AG08396 (cell line): ENCODE data around the gene MARCHF7.
A peak's percentile ranks its signal among the peaks of the same experiment; 100 is the strongest.
"Not testable (repeated sequence)": the region's sequence is repeated elsewhere in the genome, so short reads cannot be mapped to it uniquely, and the experiment has no call there.

Experiments used
- DNase-seq: peaks from one replicate; pipeline ENCODE4 v3.0.0; 2012; ENCODE audit warnings: low spot score, mixed read lengths

The MARCHF7 gene

DNA sequence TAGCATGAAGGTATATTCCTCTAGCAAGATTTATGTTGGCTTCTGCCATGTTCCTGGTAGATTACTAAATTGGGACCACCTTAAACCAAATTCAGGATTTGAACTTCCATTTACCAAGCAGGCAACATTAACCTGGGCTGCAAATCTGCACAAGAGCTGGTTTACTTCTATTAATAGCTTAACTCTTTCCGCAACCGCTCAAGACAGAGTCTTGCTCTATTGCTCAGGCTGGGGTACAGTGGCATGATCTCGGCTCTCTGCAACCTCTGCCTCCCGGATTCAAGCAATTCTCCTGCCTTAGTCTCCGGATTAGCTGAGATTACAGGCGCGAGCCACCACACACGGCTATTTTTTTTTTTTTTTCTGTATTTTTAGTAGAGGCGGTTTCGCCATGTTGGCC lies 8.4 kb downstream of the MARCHF7 start:
- DNase-seq = no peak

DNA sequence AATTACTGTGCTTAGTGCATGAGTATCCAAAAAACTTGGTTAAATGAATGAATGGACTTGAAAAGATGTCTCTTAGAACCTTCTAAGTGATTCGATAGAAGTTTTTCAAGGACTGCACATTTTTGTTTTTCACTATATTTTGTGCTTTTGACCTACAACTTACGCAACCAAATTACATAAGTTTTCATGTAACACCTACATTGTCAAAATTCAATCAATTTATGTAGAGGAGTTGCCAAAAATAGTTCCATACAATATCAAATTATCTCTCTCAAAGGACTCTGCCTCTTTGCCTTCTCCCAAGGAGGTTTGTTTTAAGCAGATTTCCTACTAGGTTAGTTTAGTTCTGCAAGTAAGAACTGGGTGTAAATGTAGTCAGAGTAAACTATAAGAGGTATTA lies 10.3 kb downstream of the MARCHF7 start:
- DNase-seq = no peak

DNA sequence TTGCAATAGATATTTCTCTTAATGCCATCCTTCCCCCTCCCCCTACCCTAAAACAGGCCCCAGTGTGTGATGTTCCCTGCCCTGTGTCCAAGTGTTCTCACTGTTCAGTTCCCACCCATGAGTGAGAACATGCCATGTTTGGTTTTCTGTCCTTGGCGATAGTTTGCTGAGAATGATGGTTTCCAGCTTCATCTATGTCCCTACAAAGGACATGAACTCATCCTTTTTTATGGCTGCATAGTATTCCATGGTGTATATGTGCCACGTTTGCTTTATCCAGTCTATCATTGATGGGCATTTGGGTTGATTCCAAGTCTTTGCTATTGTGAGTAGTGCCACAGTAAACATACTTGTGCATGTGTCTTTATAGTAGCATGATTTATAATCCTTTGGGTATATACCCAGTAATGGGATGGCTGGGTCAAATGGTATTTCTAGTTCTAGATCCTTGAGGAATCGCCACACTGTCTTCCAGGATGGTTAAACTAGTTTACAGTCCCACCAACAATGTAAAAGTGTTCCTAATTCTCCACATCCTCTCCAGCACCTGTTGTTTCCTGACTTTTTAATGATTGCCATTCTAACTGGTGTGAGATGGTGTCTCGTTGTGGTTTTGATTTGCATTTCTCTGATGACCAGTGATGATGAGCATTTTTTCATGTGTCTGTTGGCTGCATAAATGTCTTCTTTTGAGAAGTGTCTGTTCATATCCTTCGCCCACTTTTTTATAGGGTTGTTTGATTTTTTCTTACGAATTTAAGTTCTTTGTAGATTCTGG lies 12.7 kb downstream of the MARCHF7 start:
- not testable (repeated sequence) for DNase-seq

DNA sequence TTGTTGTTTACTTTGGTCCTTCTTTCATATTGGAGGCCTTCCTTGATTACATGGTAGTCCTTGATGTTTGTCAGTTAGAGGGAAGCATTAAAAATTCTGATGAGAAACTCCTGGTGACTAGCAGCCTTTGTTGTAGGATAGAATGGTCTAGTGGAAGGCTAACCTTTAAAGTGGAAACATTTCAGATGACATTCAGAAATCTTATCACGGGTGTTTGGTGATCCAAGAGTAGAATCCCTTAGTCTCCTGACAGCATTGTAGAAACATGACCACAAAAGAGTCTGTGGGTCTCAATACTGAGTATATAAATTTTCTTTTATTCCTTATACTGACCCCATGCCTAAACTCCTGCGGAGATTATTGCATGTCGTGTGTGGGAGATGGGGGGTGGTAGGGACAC lies 13.4 kb downstream of the MARCHF7 start:
- no peak for DNase-seq

DNA sequence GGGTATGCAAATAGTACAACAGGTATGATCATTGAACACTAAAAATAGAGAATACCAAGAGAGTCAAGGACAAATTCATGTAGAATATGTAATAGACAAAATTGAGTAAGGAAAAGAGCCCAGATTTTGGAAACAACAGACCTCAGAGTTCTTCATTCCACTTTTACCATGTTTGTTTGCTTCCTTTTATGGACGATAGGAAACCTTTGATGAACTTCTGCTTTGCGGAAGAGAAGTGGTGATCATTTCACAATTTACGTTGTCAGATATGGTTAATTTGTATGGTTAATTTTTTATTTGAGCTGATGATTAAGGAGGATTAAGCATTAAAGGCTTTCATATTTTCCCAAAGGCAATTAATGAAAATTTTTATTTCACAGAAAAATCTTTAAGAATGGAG lies 16.3 kb downstream of the MARCHF7 start:
- no peak for DNase-seq

DNA sequence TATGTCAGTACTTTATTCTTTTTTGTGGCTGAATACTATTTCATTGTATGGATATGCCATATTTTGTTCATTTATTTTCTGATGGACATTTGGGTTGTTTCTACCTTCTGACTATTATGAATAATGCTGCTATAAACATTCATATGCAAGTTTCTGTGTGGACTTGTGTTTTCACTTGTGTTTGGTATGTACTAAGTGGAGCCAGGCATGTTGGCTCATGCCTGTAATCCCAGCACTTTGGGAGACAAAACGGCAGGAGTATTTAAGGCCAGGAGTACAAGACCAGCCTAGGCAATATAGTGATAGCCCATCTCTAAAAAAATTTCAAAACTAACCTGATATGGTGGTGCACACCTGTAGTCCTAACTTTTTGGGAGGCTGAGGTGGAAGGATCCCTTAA lies 23.3 kb downstream of the MARCHF7 start:
- DNase-seq = no peak

DNA sequence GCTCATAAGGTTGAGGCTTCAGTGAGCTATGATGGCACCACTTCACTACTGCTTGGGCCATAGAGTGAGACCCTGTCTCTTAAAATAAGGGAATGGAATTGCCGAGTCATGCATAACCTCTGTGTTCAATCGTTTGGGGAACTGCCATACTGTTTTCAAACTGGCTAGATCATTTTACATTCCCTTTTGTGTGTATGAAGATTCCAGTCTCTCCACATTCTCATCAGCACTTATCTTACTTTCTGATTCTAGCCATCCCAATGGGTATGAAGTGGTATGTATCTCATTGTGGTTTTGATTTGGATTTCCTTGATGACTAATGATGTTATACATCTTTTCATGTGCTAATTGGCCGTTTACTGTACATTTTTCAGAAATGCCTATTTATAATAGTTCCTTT lies 23.7 kb downstream of the MARCHF7 start:
- no peak for DNase-seq

DNA sequence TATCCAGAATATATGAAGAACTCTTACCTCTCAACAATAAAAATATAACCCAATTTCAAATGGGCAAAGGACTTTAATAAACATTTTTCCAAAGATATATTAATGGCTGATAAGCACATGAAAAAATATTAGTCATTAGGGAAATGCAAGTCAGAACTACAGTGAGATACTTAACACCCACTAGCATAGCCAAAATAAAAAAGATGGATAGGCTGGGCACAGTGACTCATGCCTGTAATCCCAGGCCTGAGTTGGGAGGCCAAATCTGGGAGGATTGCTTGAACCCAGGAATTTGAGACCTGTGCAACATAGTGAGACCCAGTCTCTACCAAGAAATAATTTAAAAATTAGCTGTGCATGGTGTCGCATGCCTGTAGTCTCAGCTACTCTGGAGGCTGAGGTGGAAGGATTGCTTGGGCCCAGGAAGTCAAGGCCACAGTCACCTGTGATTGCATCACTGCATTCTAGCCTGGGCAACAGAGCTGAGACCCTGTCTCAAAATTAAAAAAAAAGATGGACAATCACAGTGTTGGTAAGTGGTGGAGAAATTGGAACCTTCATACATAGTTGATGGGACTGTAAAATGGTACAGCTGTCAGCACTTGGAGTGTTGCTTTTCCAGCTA lies 25.1 kb downstream of the MARCHF7 start:
- DNase-seq = no peak

DNA sequence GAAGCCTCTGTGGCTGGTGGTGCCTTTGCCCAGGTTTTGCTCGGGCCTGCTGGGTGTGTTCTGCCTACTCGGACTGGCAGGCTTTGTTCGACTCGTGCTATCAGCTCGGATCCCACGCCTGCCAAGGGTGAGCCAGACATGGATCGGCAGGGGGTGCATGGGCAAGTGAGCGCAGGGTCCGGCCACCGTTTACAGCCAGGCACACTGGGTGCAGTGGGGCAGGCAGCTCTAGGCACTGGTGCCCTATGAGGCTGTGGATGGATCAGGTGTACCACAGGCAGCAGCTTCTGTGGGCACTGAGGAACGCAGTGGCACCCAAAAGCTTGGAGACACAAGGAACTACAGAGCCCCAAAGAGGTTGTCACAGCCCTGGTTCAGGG lies 25.6 kb downstream of the MARCHF7 start:
- no peak for DNase-seq

DNA sequence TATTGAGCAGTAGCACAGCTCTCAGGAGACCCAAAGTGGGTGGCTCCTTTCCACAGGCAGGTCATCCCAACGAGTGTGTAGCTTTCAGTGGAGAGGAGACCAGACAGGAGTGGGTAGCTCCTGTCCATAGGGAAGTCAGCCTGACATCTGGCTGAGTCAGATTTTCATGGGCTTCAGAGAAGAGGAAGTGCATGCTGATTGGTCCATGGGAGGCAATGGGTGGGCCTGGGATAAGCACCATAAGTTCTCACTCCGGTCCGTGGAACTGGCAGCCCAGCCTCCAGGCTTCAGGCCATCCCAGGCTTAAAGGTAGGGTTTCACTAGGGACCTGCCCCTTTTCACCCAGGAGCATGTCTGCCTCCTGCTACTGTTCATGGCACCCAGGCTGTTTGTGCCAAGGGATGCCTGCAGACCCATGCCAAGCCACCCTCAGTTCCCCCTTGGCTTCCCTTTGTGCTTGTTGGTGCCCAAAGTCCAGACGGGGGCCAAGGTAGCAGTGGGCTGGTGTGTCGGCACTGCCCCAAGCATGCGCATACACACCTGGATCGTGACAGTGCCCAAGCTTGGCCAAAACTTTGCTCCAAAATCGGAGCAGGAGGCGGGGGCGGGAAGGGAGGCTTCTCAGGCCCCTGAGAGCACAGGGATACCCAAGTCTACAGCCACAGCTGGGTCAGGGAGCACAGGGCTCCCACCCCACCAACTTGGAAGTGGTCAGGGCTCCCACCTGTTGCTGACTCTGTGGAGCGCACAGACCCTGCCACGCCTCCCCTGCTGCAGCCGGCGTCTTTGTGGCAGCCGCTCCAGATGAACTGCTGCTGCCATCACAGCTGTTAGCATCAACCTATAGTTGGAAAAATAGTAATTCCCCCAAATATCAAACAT lies 26.4 kb downstream of the MARCHF7 start:
- DNase-seq = no peak

DNA sequence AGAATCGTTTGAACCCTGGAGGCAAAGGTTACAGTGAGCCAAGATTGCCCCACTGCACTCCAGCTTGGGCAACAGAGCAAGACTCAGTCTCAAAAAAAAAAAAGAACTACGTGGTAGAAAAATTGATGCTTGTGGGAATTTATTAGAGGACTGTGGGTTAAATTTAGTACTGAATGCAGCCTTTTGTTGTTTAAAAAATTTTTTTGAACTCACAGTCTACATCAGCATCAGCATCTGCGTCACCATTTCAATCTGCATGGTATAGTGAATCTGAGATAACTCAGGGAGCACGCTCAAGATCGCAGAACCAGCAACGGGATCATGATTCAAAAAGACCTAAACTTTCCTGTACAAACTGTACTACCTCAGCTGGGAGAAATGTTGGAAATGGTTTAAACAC lies 30.5 kb downstream of the MARCHF7 start:
- DNase-seq = no peak

DNA sequence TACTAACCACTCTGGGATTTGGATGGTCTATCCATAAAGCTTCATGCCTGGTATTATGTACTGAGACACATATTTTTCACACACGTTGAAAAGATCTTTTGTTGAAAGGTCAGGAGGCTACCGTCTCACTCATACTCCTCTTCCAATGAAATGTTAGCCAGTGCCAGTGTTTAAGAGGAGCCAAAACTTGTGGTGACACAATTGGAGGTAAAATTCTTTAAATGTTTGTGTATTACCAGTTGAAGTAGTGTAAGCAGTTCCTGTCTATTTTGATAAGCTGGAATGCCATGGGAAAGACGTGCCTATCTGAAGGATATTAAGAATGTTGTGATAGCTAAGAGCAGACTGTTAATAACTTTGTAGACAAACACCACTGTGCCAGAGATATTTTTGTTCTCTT lies 32.1 kb downstream of the MARCHF7 start:
- peak; percentile 54 for DNase-seq

DNA sequence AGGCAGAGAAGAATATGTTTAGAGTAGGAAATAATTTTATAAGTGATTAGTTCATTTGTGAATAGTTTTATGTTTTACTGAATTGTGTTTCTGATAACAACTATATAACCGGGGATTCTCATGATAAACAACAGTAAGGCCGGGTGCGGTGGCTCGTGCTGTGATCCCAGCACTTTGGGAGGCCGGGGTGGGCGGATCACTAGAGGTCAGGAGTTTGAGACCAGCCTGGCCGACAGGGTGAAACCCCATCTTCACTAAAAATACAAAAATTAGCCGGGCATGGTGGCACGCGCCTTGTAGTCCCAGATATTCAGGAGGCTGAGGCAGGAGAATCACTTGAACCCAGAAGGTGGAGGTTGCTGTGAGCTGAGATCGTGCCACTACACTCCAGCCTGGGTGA lies 32.9 kb downstream of the MARCHF7 start:
- not testable (repeated sequence) for DNase-seq

DNA sequence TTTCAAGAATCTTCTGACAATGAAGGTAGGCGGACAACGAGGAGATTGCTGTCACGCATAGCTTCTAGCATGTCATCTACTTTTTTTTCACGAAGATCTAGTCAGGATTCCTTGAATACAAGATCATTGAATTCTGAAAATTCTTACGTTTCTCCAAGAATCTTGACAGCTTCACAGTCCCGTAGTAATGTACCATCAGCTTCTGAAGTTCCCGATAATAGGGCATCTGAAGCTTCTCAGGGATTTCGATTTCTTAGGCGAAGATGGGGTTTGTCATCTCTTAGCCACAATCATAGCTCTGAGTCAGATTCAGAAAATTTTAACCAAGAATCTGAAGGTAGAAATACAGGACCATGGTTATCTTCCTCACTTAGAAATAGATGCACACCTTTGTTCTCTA lies 35.8 kb downstream of the MARCHF7 start:
- DNase-seq = no peak

DNA sequence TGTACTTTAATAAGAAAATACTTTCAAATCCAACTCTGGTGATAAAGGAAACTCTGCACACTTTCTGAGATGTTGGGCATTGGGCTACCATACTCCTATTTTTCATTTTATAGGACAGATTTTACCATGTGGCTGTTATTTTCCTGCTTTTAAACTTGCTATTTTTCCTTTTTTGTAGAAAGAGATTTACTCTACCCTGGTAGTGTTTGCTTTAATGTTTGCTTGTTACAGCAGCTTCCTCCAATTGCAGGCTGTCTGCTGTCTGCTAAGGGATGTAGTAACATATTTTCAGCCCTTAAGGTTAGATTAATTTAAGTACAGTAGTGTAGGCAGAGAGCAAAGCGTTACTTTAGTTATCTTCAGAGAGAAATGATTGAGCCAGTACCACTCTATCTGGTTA lies 38.6 kb downstream of the MARCHF7 start:
- DNase-seq = no peak

DNA sequence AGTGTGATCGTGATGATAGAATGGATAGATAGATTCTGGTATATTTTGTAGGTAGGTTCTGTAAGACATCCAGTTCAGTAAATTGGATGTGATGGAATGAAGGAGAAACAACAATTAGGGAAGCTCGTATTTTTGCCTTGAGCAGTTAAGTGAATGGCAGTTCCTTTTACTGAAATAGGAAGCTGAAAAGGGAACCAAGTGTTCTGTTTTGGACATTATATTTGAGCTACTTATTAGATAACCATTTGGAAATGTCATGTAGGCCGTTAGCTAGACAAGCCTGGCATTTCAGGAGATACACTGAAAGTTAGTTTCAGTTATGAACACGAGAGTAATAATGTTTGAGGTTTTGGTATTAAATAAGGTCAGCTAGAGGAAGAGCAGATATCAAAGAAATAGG lies 41.5 kb downstream of the MARCHF7 start:
- DNase-seq = no peak

DNA sequence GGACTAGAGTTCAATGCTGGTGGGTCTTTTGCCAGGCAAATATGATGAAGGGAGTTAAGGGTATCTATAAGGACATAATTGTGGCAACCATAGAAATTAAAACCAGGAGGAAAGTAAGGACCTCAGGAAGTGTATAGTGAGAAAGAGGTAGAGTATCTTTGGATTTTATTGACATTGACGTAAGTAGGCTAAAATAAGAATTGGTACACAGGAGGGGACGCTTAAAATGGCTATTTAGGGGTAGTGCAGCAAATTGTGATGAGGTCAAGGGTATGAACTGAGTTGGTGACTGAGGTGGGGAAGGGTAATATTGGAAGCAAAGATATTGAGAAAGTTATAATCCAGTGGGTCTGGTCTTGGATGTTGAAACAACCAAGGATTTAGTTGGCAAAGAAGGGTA lies 42.7 kb downstream of the MARCHF7 start:
- DNase-seq = no peak

DNA sequence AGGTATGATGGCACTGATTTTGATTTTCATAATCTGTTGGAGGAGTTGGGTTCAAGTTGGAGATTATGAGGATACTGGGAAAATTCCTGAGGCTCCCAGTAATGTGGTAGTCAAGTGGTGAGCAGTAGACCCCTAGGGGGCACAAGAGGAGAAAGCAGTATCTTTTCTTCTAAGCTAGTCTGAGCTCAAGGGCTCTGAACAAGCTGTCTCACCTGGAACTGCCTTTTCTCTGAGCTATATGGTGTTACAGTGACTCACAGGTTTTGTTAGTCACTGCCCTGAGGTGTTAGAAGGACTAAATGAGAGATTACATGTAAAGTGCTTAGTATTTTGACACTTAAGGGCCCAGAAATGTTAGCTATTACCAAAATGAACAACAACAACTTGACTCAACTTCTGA lies 43.5 kb downstream of the MARCHF7 start:
- peak; percentile 9 for DNase-seq

DNA sequence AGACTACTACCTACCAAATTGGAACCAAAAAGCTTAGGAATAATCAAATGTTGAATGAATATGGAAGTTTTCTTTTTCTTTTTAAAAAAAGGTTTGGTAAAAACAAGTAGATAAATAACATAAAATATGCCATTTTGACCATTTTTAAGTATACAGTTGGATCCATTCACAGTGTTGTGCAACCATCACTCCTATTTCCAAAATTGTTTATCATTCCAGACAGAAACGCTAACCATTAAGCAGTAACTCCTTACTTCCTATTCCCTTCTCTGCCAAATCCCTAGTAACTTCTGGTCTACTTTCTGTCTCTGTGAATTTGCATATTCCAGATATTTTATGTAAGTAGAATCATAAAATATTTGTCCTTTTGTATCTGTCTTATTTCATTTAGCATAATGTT lies 45.9 kb downstream of the MARCHF7 start:
- DNase-seq = no peak

DNA sequence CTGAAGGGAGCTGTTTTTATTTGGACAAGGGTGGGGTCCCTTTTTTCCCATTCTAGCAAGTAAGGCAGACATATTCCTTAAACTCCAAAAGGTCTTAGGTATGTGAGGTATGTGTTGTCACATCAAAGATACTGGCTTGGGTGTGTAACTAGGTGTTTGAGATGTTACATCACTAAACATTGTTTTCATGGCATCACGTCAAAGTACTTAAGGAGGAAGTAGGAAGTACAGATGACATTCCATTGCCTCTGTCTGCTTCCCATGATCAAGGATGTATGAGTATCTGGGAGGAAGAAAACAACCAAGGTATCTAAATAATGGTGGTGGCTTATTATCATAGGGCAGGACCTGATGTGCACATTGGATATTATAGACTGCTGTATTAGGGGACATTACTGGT lies 46.4 kb downstream of the MARCHF7 start:
- no peak for DNase-seq

DNA sequence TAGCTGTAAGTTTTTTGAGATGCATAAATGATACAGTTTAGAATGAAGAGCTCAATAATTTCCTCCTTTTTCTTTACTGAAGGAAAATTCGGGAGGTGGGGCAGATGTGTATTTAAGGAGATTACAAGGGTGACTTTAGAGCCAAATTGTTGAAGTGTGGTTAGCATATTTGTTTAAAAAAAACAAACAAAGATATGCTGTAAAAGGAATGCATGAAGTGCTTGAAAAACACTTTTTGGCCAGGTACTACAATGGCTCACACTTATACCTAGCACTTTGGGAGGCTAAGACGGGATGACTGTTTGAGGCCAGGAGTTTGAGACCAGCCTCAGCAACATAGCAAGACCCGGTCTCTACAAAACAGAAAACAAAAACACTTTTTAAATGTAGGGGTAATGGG lies 47.3 kb downstream of the MARCHF7 start:
- no peak for DNase-seq

DNA sequence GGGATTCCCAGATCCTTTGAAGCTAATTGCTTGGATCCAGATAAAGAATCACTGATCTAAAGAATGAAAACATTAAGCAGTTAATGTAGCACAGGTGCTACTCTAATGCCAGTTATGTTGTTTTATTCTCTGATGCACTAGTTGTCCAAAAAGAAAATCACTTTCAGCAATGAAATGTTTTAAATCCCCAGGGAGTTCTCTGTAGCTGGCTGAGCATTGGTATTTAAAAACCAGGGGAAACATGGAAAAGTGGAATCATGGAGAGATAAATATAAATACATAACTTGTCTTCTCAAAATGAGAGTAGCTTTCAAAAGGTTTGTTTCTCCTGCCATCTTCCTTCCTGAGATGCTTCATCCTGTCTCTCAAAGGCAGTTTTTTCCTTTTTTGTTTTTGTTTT lies 48.0 kb downstream of the MARCHF7 start:
- no peak for DNase-seq

DNA sequence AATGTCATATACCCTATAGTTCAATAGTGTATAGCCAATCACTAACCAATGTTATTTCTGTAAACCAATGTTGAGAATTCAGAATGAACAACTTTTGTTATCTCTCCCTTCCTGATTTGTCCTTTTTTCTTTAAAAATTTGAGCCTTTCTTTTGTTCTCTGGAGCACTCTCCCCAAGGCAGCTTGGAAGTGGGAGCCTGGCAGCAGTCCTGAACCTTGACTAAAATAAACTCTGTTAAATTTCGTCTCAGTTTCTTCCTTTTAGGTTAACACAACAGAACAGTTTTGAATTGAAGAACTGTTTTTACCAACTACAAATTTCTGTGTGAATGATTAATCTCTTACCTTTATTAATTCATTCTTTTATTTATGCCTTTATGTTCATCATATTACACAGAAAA lies 49.8 kb downstream of the MARCHF7 start:
- DNase-seq = no peak
